Calu3 (cell line): ENCODE data around the gene SOCS2. TPM values are rescaled to one million over a fixed set of nuclear protein-coding genes. Genes with fewer than 3 reads are reported as not detected.

Experiments
- Bru-seq: library from RNA; stranded (reverse); fragments of 400-500 nt; gene quantifications from one replicate; lab custom pipeline; 2021; lab: Mats Ljungman, UMichigan
- BruChase-seq, 2 experiments: library from RNA; stranded (reverse); fragments of 400-500 nt; gene quantifications; one replicate each; lab custom pipeline; 2021; lab: Mats Ljungman, UMichigan
- BruUV-seq: library from RNA; stranded (reverse); fragments of 400-500 nt; replicated peaks from 2 replicates; lab custom pipeline; 2021; lab: Mats Ljungman, UMichigan
- CTCF ChIA-PET: fragments of 300-600 bp; sonication (Branson Sonifier 250); formaldehyde crosslinking; loops from one replicate; lab custom pipeline; 2022; ENCODE audit warnings: antibody characterized with exemption; lab: Charles Lee
- DNase-seq: peaks from one replicate; pipeline ENCODE4 v3.0.0; 2022
- H3K27ac Mint-ChIP-seq: one replicate; pipeline ENCODE4 v1.8.0; 2022; ENCODE audit warnings: mixed read lengths; ENCODE audit not compliant: unreplicated experiment
- H3K27me3 Mint-ChIP-seq: one replicate; pipeline ENCODE4 v1.8.0; 2022; ENCODE audit warnings: mixed read lengths; ENCODE audit not compliant: unreplicated experiment
- H3K36me3 Mint-ChIP-seq: one replicate; pipeline ENCODE4 v1.8.0; 2022; ENCODE audit warnings: mild to moderate bottlenecking, moderate library complexity, mixed read lengths; ENCODE audit not compliant: insufficient read depth, unreplicated experiment
- H3K4me1 Mint-ChIP-seq: one replicate; pipeline ENCODE4 v1.8.0; 2022; ENCODE audit warnings: mild to moderate bottlenecking, low read depth, mixed read lengths; ENCODE audit not compliant: unreplicated experiment
- H3K4me3 Mint-ChIP-seq: one replicate; pipeline ENCODE4 v1.8.0; 2022; ENCODE audit warnings: mild to moderate bottlenecking, low read depth, moderate library complexity, mixed read lengths; ENCODE audit not compliant: unreplicated experiment
- H3K9me3 Mint-ChIP-seq: one replicate; pipeline ENCODE4 v1.8.0; 2022; ENCODE audit warnings: low read depth, mixed read lengths; ENCODE audit not compliant: unreplicated experiment
- intact Hi-C: fragments of 100-400 bp; cut with micrococcal nuclease; formaldehyde crosslinking; loops from one replicate; pipeline ENCODE4 v1.10.0; 2022; ENCODE audit not compliant: unreplicated experiment
- long read RNA-seq: library from polyadenylated mRNA; stranded (forward); transcript quantifications from one replicate; pipeline ENCODE4 v2.0.0, GENCODE V29; 2022
- total RNA-seq: library from RNA; stranded (reverse); gene quantifications from 2 replicates; pipeline ENCODE4 v1.2.3, GENCODE V29; 2022
- TF ChIP-seq, protein P1 (sequence below): fragments of 200-600 bp; IDR thresholded peaks from one replicate; pipeline ENCODE4 v1.8.0; 2022; ENCODE audit warnings: antibody characterized with exemption; ENCODE audit not compliant: unreplicated experiment

Gene SOCS2, protein sequence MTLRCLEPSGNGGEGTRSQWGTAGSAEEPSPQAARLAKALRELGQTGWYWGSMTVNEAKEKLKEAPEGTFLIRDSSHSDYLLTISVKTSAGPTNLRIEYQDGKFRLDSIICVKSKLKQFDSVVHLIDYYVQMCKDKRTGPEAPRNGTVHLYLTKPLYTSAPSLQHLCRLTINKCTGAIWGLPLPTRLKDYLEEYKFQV
- 4.2 and 4.6 TPM in 2 replicates for total RNA-seq
- Bru-seq, nascent RNA: percentile 41 among the genes with signal in this experiment
- BruChase-seq, experiment 1, labeled RNA remaining after a 6-hour chase: percentile 39 among the genes with signal in this experiment
- BruChase-seq, experiment 2, labeled RNA remaining after a 2-hour chase: percentile 52 among the genes with signal in this experiment
- long read RNA-seq, partial matches to known transcripts: 0 of 4 reads
- long read RNA-seq, other reads (novel, unspliced or antisense): 1 of 4 reads

DNA sequence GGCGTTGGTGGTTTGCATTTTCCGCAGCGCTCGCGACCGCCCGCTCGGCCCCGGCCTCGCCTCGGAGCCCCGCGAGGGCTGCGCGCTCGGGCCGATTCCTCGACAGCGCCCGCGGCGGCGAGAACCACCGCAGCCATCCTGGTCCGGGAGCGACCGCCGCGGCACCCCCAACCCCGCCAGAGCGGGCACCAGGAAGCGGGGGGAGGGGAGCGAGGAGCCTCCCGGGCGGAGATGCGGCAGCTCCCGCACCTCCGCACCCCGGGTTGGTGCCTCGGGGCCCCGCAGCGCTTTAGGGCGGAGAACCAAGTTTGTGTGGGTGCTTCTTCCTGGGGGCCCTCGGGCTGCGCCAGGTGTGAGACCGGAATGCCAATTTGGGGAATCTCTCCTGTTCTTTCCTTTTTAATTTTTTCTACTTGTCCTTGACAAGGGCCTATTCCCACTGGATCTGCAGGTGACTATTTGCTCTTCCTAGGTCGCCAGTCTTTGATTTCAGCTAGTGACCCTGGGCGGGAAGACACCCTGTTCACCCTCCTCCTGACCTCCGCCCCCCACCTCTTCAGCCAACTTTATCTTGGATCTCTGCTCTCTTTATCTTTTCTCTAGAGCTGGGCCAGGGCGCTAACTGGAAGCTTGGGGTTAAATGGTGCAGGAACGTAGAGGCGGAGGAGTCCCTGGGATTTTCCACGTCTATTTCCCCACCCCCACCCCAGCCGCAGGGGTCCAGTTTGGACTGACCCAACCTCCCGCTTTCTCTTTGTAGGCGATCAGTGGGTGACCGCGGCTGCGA is at the start of gene SOCS2:
Gene SOCS2 (plus strand): TSS at position 751 of the 787 bp plus-strand sequence. CDS start 223 bp downstream, outside the sequence.
- Mint-ChIP-seq H3K4me3 (peak within 1 kb of the TSS; percentile 90), H3K36me3 (peaks cover 36% of the 10 kb centered on the region), H3K9me3 (no peaks in the 10 kb centered on the region), H3K4me1 (peaks cover 11% of the 10 kb centered on the region), H3K27me3 (peaks cover 17% of the 10 kb centered on the region), H3K27ac (peak within 1 kb of the TSS; percentile 66)
- TF ChIP-seq, protein P1, sequence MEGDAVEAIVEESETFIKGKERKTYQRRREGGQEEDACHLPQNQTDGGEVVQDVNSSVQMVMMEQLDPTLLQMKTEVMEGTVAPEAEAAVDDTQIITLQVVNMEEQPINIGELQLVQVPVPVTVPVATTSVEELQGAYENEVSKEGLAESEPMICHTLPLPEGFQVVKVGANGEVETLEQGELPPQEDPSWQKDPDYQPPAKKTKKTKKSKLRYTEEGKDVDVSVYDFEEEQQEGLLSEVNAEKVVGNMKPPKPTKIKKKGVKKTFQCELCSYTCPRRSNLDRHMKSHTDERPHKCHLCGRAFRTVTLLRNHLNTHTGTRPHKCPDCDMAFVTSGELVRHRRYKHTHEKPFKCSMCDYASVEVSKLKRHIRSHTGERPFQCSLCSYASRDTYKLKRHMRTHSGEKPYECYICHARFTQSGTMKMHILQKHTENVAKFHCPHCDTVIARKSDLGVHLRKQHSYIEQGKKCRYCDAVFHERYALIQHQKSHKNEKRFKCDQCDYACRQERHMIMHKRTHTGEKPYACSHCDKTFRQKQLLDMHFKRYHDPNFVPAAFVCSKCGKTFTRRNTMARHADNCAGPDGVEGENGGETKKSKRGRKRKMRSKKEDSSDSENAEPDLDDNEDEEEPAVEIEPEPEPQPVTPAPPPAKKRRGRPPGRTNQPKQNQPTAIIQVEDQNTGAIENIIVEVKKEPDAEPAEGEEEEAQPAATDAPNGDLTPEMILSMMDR: no peak
- DNase-seq: peak; percentile 48
- CTCF ChIA-PET: interaction anchor here (3.6 kb wide), 1 partner anchor 530 kb away, joined by 61 read pairs; no protein-coding TSS in a partner anchor
- no TSS peak for BruUV-seq
- intact Hi-C loops: loop anchor here (2.0 kb wide), 1 partner anchor 171 kb away; no protein-coding TSS in a partner anchor

DNA sequence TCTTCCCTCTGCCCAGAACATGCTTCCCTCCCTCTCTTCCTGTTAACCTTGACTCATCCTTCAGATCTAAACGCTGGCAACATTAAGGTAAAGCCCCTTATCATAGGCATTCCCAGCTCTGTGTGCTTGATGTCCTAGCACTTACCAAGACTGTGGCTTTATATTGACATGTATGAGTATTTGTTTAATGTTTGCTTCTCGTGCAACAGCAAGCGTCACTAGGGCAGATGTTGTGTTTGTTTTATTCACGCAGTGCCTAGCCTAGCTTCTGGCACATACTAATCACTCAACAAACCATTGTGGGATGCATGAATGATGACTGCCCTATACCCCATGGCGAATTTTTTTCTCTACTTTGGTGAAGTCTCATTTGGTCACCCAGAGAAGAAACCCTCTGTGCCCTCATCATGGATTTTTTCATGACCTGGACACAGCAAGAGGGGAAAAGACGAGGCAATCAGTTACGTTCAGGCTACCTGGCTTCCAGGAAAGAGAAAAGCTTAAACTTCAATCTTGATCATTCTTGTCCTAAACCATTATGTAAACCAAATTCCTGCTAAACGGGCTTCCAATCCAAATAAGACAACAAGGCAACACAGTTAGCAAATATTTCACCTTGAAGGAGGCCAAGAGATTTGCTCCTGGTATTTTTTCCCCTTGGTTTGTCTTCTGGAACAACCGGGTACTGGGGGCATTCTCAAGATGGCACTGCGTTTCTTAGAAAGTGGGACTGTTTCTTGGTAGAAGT is 47.9 kb upstream of the SOCS2 start:
- no peak overlapping the region for H3K27ac Mint-ChIP-seq
- H3K36me3 Mint-ChIP-seq: no peaks in the 10 kb centered on the region
- CTCF ChIA-PET: interaction anchor here (1.0 kb wide), 1 partner anchor 15 kb away, joined by 3 read pairs; no protein-coding TSS in a partner anchor
- no TSS peak for BruUV-seq
- peaks cover 1% of the 10 kb centered on the region for H3K9me3 Mint-ChIP-seq
- no peaks in the 10 kb centered on the region for H3K27me3 Mint-ChIP-seq
- H3K4me3 Mint-ChIP-seq: no peak overlapping the region
- H3K4me1 Mint-ChIP-seq: peaks cover 28% of the 10 kb centered on the region
- no peak for DNase-seq
- intact Hi-C loops: no loop called here
- TF ChIP-seq, protein P1: no peak

DNA sequence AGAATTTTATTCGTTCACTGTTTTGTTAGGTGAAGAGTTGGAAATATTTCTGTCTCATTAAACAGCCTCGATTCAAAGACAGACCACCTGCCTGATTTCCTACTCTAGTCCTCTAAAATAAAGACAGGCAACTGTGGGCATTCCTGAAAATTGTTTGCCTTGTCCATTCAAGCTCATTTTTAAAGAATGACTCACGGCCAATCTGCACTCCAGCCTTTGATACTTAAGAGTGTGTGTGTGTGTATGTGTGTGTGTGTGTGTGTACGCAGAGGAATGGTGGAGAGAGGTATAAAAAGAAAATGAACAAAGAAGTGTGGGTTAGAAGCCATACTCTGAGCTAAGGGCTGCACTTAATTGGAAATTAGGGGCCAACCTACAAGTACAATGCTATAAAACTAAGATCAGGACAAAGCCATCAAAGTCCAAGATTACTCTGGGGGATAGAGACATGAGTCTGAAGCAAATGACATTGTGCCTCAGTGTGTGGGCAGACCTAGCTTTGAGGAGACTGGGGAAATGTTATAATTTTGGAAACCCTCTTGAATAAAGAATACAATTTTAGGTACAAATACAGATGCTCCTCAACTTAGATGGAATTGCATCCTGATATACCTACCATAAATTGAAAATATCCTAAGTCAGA is 45.6 kb upstream of the SOCS2 start:
- H3K9me3 Mint-ChIP-seq: peaks cover 2% of the 10 kb centered on the region
- intact Hi-C loops: no loop called here
- no peak overlapping the region for H3K27ac Mint-ChIP-seq
- H3K36me3 Mint-ChIP-seq: no peaks in the 10 kb centered on the region
- BruUV-seq: no TSS peak
- CTCF ChIA-PET: interaction anchor here (0.6 to 1.5 kb wide), 10 partner anchors 10 to 907 kb away, joined by 3 to 12 read pairs (median 4); no protein-coding TSS in a partner anchor
- TF ChIP-seq, protein P1: no peak
- no peaks in the 10 kb centered on the region for H3K27me3 Mint-ChIP-seq
- H3K4me3 Mint-ChIP-seq: no peak overlapping the region
- peaks cover 28% of the 10 kb centered on the region for H3K4me1 Mint-ChIP-seq
- peak; percentile 76 for DNase-seq
